Kasumi-1 (cell line): ENCODE measurements around the gene DUSP28.
"Not testable (repeated sequence)": the region's sequence is repeated elsewhere in the genome, so short reads cannot be mapped to it uniquely, and the experiment has no call there.

Experiments used
- DNase-seq, 2 experiments: peaks; one replicate each; lab custom pipeline; 2025; lab: John Stamatoyannopoulos, UW

The DUSP28 gene

GRCh38 chr2:240560084-240560479 lies at the start of gene DUSP28:
DUSP28 (plus strand) TSS chr2:240560357; CDS start chr2:240560685, 328 bp downstream.
- DNase-seq = peak; percentile 28 to 35

- no peak for DNase-seq
Measured at GRCh38 chr2:240510513-240511210, 49.5 kb upstream of the DUSP28 start.

GRCh38 chr2:240511351-240512108 lies 48.6 kb upstream of the DUSP28 start:
- no peak for DNase-seq

GRCh38 chr2:240512109-240512485 lies 48.1 kb upstream of the DUSP28 start:
- DNase-seq = no peak

GRCh38 chr2:240512666-240513535 lies 47.3 kb upstream of the DUSP28 start:
- DNase-seq = no peak

GRCh38 chr2:240513549-240514287 lies 46.4 kb upstream of the DUSP28 start:
- peak; percentile 16 to 20 for DNase-seq

GRCh38 chr2:240514631-240515030 lies 45.5 kb upstream of the DUSP28 start:
- DNase-seq = no peak

GRCh38 chr2:240517342-240517741 lies 42.8 kb upstream of the DUSP28 start:
- DNase-seq = no peak

- no peak for DNase-seq
Measured at GRCh38 chr2:240518981-240519380, 41.2 kb upstream of the DUSP28 start.

GRCh38 chr2:240519396-240520129 lies 40.6 kb upstream of the DUSP28 start:
- no peak for DNase-seq

GRCh38 chr2:240520130-240520973 lies 39.8 kb upstream of the DUSP28 start:
- no peak for DNase-seq

GRCh38 chr2:240520974-240521350 lies 39.2 kb upstream of the DUSP28 start:
- no peak for DNase-seq

GRCh38 chr2:240521885-240522284 lies 38.3 kb upstream of the DUSP28 start:
- not testable (repeated sequence) for DNase-seq

- DNase-seq = no peak
Measured at GRCh38 chr2:240522406-240522805, 37.8 kb upstream of the DUSP28 start.

- no peak for DNase-seq
Measured at GRCh38 chr2:240523451-240524281, 36.5 kb upstream of the DUSP28 start.

- DNase-seq = peak; percentile 11 to 16
Measured at GRCh38 chr2:240524963-240525718, 35.0 kb upstream of the DUSP28 start.

GRCh38 chr2:240525802-240526201 lies 34.4 kb upstream of the DUSP28 start:
- DNase-seq = no peak

GRCh38 chr2:240526521-240526920 lies 33.6 kb upstream of the DUSP28 start:
- DNase-seq = no peak
